ENCODE results near the gene PLCXD3.

The PLCXD3 gene, protein sequence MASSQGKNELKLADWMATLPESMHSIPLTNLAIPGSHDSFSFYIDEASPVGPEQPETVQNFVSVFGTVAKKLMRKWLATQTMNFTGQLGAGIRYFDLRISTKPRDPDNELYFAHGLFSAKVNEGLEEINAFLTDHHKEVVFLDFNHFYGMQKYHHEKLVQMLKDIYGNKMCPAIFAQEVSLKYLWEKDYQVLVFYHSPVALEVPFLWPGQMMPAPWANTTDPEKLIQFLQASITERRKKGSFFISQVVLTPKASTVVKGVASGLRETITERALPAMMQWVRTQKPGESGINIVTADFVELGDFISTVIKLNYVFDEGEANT

GRCh38 chr5:41510176-41510831, at the start of gene PLCXD3:
Gene PLCXD3 (minus strand): TSS chr5:41510601. CDS start chr5:41510526, 75 bp downstream.
- TF ChIP-seq CTCF (IDR thresholded peaks at IDR 0.05; ENCODE audit: low read depth, low read length, missing control alignments) = no peak
- no peak for DNase-seq (ENCODE audit: low read depth)
- no peak within 1 kb of the TSS for H3K4me3 ChIP-seq (ENCODE audit: low read depth, low read length)

DNA sequence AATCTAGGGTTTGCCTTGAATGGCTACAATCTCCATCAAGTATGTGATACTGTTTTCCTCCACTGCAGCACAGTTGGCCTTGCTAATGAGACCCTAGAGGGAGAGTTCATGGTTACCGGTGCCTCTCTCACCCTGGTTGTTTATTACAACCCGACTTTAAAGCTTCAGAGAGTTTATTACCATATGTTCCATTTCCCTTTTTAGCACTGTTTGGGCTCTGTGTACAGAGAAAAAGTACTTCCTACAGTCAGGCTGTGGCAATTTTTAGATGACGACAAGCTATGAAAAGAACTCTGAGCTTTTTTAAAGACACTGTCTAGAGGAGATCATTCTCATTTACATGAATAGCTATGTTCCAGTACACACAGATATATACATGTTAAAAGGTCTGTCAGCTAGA, 48.8 kb upstream of the PLCXD3 start:
- no peak for TF ChIP-seq CTCF (IDR thresholded peaks at IDR 0.05; ENCODE audit: low read depth, low read length, missing control alignments)
- DNase-seq (ENCODE audit: low read depth) = no peak
- H3K4me3 ChIP-seq (ENCODE audit: low read depth, low read length) = no peak overlapping the region

DNA sequence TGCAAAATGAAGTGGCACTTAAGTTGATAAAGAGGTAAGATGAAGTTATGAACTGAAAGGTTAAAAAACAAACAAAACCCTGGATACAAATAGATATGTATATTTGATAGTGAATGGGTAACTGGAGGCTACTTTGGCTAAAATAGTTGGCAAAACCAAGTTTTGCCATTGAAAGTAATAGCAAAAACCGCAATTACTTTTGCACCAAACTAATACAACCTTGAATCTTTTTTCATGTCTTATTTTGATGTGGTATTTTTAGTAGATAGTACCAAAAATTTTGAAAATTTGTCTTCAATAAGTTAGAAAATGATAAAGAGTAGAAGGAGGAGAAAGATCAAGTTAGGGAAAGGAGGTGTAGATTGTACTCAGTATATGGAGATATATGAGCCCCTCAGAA, 47.9 kb upstream of the PLCXD3 start:
- no peak for TF ChIP-seq CTCF (IDR thresholded peaks at IDR 0.05; ENCODE audit: low read depth, low read length, missing control alignments)
- DNase-seq (ENCODE audit: low read depth) = no peak
- H3K4me3 ChIP-seq (ENCODE audit: low read depth, low read length) = no peak overlapping the region

- TF ChIP-seq CTCF (IDR thresholded peaks at IDR 0.05; ENCODE audit: low read depth, low read length, missing control alignments) = no peak
Observed at GRCh38 chr5:41547991-41548390, 37.6 kb upstream of the PLCXD3 start.

DNA sequence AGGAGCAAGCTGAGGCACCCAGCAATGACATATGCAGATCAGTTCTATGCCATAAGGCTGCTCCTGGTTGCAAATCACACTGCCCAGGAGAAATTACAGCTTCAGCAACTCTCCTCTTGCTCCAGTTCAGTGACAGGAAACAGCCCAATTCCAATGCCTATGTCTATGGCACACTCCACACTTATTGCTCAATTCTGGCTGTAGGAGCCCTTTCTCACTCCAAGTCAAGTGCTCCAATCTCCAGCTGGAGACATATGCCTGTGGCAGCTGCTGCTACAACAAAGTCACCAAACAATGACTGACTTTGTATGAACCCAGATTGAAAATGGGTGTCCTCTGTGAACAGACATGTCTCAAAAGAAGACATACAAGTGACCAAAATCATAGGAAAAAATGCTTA, 31.8 kb upstream of the PLCXD3 start:
- TF ChIP-seq CTCF (IDR thresholded peaks at IDR 0.05; ENCODE audit: low read depth, low read length, missing control alignments) = no peak
- no peak overlapping the region for H3K4me3 ChIP-seq (ENCODE audit: low read depth, low read length)
- DNase-seq (ENCODE audit: low read depth) = no peak

More at GRCh38 chr5:41547991-41548390, 37.6 kb upstream of the PLCXD3 start:
- H3K4me3 ChIP-seq (ENCODE audit: low read depth, low read length) = no peak overlapping the region
- no peak for DNase-seq (ENCODE audit: low read depth)

DNA sequence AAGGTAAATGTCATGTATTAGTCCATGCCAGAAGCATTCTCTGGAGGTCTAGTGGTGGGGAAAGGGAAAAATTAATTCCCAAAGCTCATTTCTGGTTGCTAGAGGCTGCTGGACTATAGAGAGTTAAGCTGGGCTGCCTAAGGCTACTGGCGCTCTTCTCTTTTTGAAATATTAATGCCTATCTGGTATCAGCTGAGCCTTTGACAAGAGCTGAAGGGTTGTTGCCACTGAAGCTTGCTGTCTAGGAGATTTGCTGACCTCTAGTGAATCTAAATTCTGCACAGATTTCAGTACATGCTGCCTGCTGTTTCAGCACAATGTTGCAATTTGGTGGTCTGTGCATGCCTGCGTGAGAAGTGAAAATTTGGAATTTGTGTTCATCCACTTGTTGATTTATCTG, 29.1 kb upstream of the PLCXD3 start:
- DNase-seq (ENCODE audit: low read depth) = no peak
- no peak overlapping the region for H3K4me3 ChIP-seq (ENCODE audit: low read depth, low read length)
- TF ChIP-seq CTCF (IDR thresholded peaks at IDR 0.05; ENCODE audit: low read depth, low read length, missing control alignments) = no peak

Measured in GM12864 (cell line).